Spleen (tissue), 11 donors: Measurements from ENCODE around the gene SYCN. TPM values are rescaled to one million over a fixed set of nuclear protein-coding genes. Genes with fewer than 3 reads are reported as not detected.
"Not testable (repeated sequence)": the region's sequence is repeated elsewhere in the genome, so short reads cannot be mapped to it uniquely, and the experiment has no call there.

Experiments
- DNase-seq: peaks from one replicate; pipeline ENCODE4 v3.0.0-alpha.2; 2020
- H3K27ac ChIP-seq, 8 donors: fragments of 200-600 bp; sonication (generic) in 7 of 8; 1 replicate in 4 of 8; 2 replicates in 4 of 8; pipeline versions ENCODE4 v1.5.0 to v1.8.0; 2016 to 2021; ENCODE audit warnings: inconsistent platforms in 4 of 8, mild to moderate bottlenecking in 4 of 8, moderate library complexity in 1 of 8
- H3K27me3 ChIP-seq, 7 donors: fragments of 200-600 bp; sonication (generic) in 6 of 7; replicated peaks in 1 of 7; 1 replicate in 4 of 7; 2 replicates in 3 of 7; pipeline versions ENCODE4 v1.5.0 to v1.8.0; 2016 to 2021; ENCODE audit warnings: inconsistent platforms in 3 of 7, mild to moderate bottlenecking in 1 of 7
- H3K36me3 ChIP-seq, 6 donors: fragments of 200-600 bp; sonication (generic) in 5 of 6; 1 replicate in 4 of 6; 2 replicates in 2 of 6; pipeline versions ENCODE4 v1.5.0 to v1.8.0; 2016 to 2021; ENCODE audit warnings: inconsistent platforms in 2 of 6
- H3K4me1 ChIP-seq, 6 donors: fragments of 200-600 bp; sonication (generic) in 5 of 6; 1 replicate in 3 of 6; 2 replicates in 3 of 6; pipeline versions ENCODE4 v1.5.0 to v1.8.0; 2016 to 2021; ENCODE audit warnings: inconsistent platforms in 3 of 6
- H3K4me3 ChIP-seq, 8 donors: fragments of 200-600 bp; sonication (generic) in 7 of 8; 1 replicate in 4 of 8; 2 replicates in 4 of 8; pipeline versions ENCODE4 v1.5.0 to v1.8.0; 2016 to 2021; ENCODE audit warnings: inconsistent platforms in 4 of 8, mild to moderate bottlenecking in 4 of 8, moderate library complexity in 2 of 8
- H3K9me3 ChIP-seq, 8 donors: fragments of 200-600 bp; sonication (generic) in 7 of 8; 1 replicate in 4 of 8; 2 replicates in 4 of 8; pipeline versions ENCODE4 v1.5.0 to v1.8.0; 2016 to 2021; ENCODE audit warnings: inconsistent platforms in 4 of 8
- CTCF ChIP-seq, 11 experiments: fragments of 200-600 bp in 7 of 11; fragments of 450-650 bp in 4 of 11; sonication (generic) in 4 of 11; IDR thresholded peaks in 8 of 11; conservative IDR thresholded peaks in 3 of 11; 1 replicate in 7 of 11; 2 replicates in 4 of 11; pipeline versions ENCODE4 v1.4.0 to v1.8.0; 2016 to 2021; ENCODE audit warnings: antibody characterized with exemption in 11 of 11, inconsistent platforms in 4 of 11, mild to moderate bottlenecking in 1 of 11
- POLR2A ChIP-seq, 3 donors: fragments of 450-650 bp; IDR thresholded peaks; one replicate each; pipeline ENCODE4 v1.5.1; 2017; ENCODE audit warnings: antibody characterized with exemption in 3 of 3, mild to moderate bottlenecking in 1 of 3
- POLR2AphosphoS5 ChIP-seq, 3 donors: sonication (generic); formaldehyde crosslinking; IDR thresholded peaks; one replicate each; pipeline ENCODE4 v1.5.1; 2017; ENCODE audit warnings: antibody characterized with exemption in 3 of 3
- WGBS, 5 donors: extraction: QIAGEN DNeasy Blood & Tissue Kit in 3 of 5; methylation state at CpG; one replicate each; pipeline versions ENCODE4 v1.1.5 to v1.1.7; 2013 to 2018; 5-methylcytosine and 5-hydroxymethylcytosine counted together
- intact Hi-C: fragments of 100-400 bp; cut with DNase I; formaldehyde crosslinking; loops from one replicate; pipeline ENCODE4 v1.15.0; 2023; ENCODE audit warnings: low total_unique reads
- polyA plus RNA-seq, 3 donors: library from polyadenylated mRNA; stranded (reverse); fragments of 200-250 nt; gene quantifications; one replicate each; pipeline ENCODE4 v1.2.1, GENCODE V29; 2013
- total RNA-seq, 7 donors: library from RNA; depleted of rRNA in 3 of 7; stranded (reverse); fragments of >200 nt in 3 of 7; fragmentation: NEBNext Ultra II Directional in 4 of 7; extraction: Animal tissue kit (Norgen Biotek cat#: 25700) in 4 of 7; gene quantifications; one replicate each; pipeline versions ENCODE4 v1.1.0 to v1.2.1, GENCODE V29; 2016 to 2021
- donor health status: healthy with polysubstance abuse.
- donor health status: DM: no; HTN: no; CAD: no; lungs with moderate emphysema.
- donor health status: DM: no; HTN: no; CAD: no.
- donor health status: Bipolar disorder and iron deficiency.
- donor health status: healthy.
- donor health status: DM: no; HTN: no; CAD: no.
- donor health status: DM: yes; HTN: yes; CAD: no.

Gene SYCN
- total and polyA plus RNA-seq, 10 donors: not detected

- TF ChIP-seq POLR2AphosphoS5 (IDR thresholded peaks at IDR 0.05) (no peak), CTCF (IDR thresholded peaks at IDR 0.05 in 8 of 11, conservative IDR thresholded peaks at IDR 0.05 in 3 of 11) (no peak), POLR2A (IDR thresholded peaks at IDR 0.05) (no peak)
- WGBS, 5 donors: 86 to 94% (median 90%) methylated on average over 5 of the region's 5 CpGs
- no peak for DNase-seq
- H3K4me1 ChIP-seq: peaks cover 0 to 7% (median 5%) of the 10 kb centered on the region in 6 donors
- no peaks in the 10 kb centered on the region for H3K36me3 ChIP-seq
- H3K27me3 ChIP-seq: peaks cover 0 to 18% (median 0%) of the 10 kb centered on the region in 7 donors
- H3K4me3 ChIP-seq: no peak overlapping the region
- H3K27ac ChIP-seq: no peak overlapping the region
- intact Hi-C loops: no loop called here
- H3K9me3 ChIP-seq: no peaks in the 10 kb centered on the region
Measured at GRCh38 chr19:39232708-39233107, 28.6 kb upstream of the SYCN start.

- 67 to 92% (median 79%) methylated on average over 2 of the region's 2 CpGs for WGBS, 5 donors
- DNase-seq: no peak
- Histone ChIP-seq H3K4me1 (no peaks in the 10 kb centered on the region), H3K4me3 (no peak overlapping the region), H3K27ac (no peak overlapping the region), H3K9me3 (no peaks in the 10 kb centered on the region), H3K36me3 (no peaks in the 10 kb centered on the region), H3K27me3 (peaks cover 0 to 8% (median 0%) of the 10 kb centered on the region in 7 donors)
- TF ChIP-seq POLR2A (IDR thresholded peaks at IDR 0.05): no peak
- no peak for TF ChIP-seq CTCF (IDR thresholded peaks at IDR 0.05 in 8 of 11, conservative IDR thresholded peaks at IDR 0.05 in 3 of 11)
- no peak for TF ChIP-seq POLR2AphosphoS5 (IDR thresholded peaks at IDR 0.05)
- intact Hi-C loops: no loop called here
Measured at GRCh38 chr19:39230096-39230764, 26.2 kb upstream of the SYCN start.

- Histone ChIP-seq H3K27ac (no peak overlapping the region), H3K36me3 (no peaks in the 10 kb centered on the region), H3K4me1 (no peaks in the 10 kb centered on the region), H3K4me3 (no peak overlapping the region), H3K9me3 (no peaks in the 10 kb centered on the region), H3K27me3 (peaks cover 0 to 47% (median 3%) of the 10 kb centered on the region in 7 donors)
- no peak for DNase-seq
- intact Hi-C loops: loop anchor here (10.0 kb wide), 1 partner anchor 100 kb away; the partner anchor contains the start of gene LRFN1
- WGBS, 5 donors: 13 to 32% (median 19%) methylated on average over 3 of the region's 3 CpGs
- TF ChIP-seq POLR2AphosphoS5 (IDR thresholded peaks at IDR 0.05) (no peak), POLR2A (IDR thresholded peaks at IDR 0.05) (no peak), CTCF (IDR thresholded peaks at IDR 0.05 in 8 of 11, conservative IDR thresholded peaks at IDR 0.05 in 3 of 11) (no peak)
Measured at GRCh38 chr19:39224910-39225309, 20.8 kb upstream of the SYCN start.

GRCh38 chr19:39223703-39224279 lies 19.7 kb upstream of the SYCN start:
- TF ChIP-seq CTCF (IDR thresholded peaks at IDR 0.05 in 8 of 11, conservative IDR thresholded peaks at IDR 0.05 in 3 of 11): no peak
- TF ChIP-seq POLR2A (IDR thresholded peaks at IDR 0.05): no peak
- no peak for TF ChIP-seq POLR2AphosphoS5 (IDR thresholded peaks at IDR 0.05)
- Histone ChIP-seq H3K27ac (no peak overlapping the region), H3K9me3 (no peaks in the 10 kb centered on the region), H3K4me1 (no peaks in the 10 kb centered on the region), H3K36me3 (no peaks in the 10 kb centered on the region), H3K4me3 (no peak overlapping the region), H3K27me3 (peaks cover 0 to 56% (median 3%) of the 10 kb centered on the region in 7 donors)
- 16 to 24% (median 21%) methylated on average over 4 of the region's 4 CpGs for WGBS, 5 donors
- no peak for DNase-seq
- intact Hi-C loops: loop anchor here (10.0 kb wide), 1 partner anchor 101 kb away; the partner anchor contains the start of gene LRFN1

- WGBS, 5 donors: 62 to 72% (median 67%) methylated on average over 10 of the region's 10 CpGs
- DNase-seq, intact Hi-C loops, H3K36me3 ChIP-seq, H3K4me3 ChIP-seq, H3K4me1 ChIP-seq, H3K9me3 ChIP-seq, H3K27ac ChIP-seq: not testable (repeated sequence)
- H3K27me3 ChIP-seq: peaks cover 0 to 76% (median 0%) of the 10 kb centered on the region in 7 donors
Measured at GRCh38 chr19:39219108-39219507, 15.0 kb upstream of the SYCN start.
